Activated CD4-positive, alpha-beta T cell treated with anti-CD3 and anti-CD28 coated beads for 1 hour (primary cell): ENCODE results near the gene ROBO3.

Experiments used
- DNase-seq: peaks from one replicate; pipeline ENCODE4 v3.0.0-alpha.2; 2020

ROBO3 gene

DNA sequence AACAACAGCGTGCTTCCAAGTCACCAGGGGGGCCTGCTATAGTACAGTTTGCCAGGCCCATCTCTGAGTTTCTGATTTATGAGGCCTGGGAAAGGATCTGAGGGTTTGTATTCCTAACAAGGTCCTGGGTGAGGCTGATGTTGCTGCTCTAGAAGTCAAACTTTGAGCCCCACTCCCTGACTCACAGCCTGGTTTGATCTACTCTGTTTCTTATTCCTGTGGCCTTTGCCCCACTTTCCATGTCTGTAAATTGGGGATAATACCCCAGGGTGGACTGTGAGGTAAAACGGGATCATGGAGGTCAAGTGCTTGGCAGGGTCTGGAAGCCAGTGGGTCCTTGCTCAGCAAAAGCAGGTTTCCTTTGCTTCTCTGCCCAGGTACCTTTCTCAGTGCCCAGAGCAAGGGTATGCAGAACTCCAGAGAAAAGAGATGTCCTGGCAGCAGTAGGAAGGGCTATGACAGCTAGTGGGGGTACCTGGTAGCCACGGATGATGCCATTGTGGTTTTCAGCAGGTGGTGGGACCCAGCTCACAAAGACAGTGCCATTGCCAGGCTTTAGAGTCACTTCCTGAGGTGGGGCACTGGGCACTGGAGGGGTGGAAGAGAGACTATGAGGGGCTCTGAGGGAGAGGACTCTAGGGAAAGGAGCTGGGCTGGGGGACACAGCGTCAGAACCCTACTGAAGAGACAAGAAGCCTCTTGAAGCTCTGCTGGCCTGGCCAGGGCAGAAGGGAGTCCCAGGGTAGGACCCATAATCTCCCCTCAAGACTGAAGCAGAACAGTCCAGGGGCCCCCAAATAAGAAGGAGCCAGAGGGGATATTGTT lies 29.6 kb downstream of the ROBO3 start:
- no peak for DNase-seq

DNA sequence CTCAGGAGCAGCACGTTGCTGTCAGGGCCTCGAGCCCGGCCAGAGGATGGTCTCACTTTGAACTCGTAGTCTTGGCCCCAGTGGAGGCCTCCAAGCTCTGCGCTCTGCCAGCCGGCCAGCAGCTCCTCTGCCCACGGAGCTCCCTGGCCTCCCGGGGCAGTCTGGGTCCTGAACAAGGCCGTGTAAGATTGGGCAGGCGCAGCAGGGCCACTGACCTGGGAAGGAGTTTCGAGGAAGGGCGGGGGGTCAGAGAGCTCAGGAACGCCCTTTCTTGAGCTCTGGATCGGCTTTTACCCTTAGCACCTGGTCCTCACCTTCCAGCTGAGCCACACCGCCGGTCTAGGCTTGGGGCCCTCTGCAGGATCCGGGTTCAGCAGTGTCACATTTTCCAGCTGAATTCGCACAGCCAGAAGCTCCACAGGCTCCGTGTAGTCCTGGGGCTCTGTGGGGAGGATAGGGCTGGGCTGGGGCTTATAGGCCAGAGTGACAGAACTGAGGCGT lies 30.3 kb downstream of the ROBO3 start:
- no peak for DNase-seq

- DNase-seq: no peak
Observed at GRCh38 chr11:124896071-124896750, 31.0 kb downstream of the ROBO3 start.

GRCh38 chr11:124896821-124897391 lies 31.7 kb downstream of the ROBO3 start:
- no peak for DNase-seq

DNA sequence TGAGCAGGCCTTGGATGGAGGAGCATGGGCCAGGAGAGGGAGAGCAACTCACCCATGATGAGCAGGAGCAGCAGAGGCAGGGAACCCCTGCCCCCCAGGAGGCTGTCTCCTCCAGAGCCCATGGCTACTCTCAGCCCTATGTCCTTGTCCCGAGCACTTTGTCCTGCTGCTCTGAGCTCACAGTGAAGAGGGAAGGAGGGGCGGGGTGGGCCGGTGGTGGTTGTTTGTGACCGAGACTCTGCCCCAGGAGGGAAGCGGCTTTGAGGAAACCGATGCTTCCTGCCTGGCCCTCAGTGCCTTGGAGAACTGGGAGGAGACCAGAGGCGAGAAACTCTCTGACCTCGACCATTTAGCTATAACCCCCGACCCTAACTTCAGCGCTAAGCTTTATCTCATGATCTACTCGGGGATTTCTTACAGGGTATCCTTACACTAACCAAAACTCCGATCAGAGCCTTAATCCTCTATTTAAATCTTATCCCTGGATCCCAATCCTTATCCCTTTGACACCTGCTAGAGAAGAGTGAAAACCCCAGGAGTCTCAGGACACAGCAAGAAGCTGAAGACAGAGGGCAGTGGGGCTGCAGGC lies 32.5 kb downstream of the ROBO3 start, which contains the start of gene ROBO4:
TSS of gene ROBO4 (minus strand) at position 192 of the 589 bp plus-strand sequence. CDS start at position 122, 70 bp downstream.
- DNase-seq: no peak

GRCh38 chr11:124898263-124898680 lies 33.0 kb downstream of the ROBO3 start:
- no peak for DNase-seq

GRCh38 chr11:124898711-124899110 lies 33.5 kb downstream of the ROBO3 start:
- DNase-seq: no peak

DNA sequence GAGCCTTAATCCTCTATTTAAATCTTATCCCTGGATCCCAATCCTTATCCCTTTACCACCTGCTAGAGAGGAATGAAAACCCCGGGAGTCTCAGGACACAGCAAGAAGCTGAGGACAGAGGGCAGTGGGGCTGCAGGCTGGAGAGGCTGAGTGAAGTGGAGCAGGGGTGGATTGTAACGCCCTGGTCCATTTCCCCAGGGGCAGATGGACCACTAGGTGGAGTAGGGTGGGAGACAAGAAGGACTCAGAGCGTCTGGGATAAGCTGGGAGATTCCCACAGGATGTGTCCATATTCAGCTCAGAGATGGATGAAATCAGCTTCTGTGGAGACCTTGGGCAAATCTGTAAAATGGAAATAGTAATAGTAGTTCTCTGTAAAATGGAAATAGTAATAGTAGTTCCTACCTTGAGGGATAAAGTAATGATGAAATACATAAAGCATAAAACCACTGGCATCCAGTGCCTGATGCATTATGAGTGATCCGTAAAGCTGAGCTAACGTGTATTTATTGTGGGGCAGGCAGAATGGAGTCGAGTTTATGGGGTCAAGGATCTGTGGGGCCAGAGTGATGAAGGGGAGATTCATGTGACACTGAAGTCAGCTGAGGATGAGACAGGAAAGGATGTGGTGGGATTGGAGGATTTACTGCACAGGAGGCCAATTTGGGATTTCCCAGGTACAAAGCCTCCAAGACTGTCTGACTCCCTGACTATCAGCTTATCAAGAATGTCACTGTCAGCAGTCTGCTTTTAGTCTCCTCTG lies 34.3 kb downstream of the ROBO3 start:
- no peak for DNase-seq

- no peak for DNase-seq
Observed at GRCh38 chr11:124900464-124900863, 35.2 kb downstream of the ROBO3 start.

DNA sequence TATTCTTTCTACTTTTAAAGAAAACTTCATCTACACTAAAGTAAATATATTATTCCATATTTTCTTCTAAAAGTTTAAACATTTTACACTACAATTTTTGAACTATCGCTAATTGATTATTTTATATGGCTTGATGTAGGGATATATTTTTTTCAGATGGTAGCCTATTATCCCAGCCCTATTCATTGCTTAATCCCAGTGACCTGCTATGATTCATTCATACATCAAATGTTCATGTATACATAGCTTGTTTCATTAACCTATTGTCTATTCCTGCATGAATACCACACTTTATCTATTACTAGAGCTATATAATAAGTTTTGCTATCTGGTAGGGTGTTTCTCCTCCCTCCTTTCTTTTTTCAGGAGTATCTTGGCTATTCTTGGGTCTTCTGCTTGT lies 37.4 kb downstream of the ROBO3 start:
- no peak for DNase-seq

- no peak for DNase-seq
Observed at GRCh38 chr11:124915541-124916369, 50.5 kb downstream of the ROBO3 start.

DNA sequence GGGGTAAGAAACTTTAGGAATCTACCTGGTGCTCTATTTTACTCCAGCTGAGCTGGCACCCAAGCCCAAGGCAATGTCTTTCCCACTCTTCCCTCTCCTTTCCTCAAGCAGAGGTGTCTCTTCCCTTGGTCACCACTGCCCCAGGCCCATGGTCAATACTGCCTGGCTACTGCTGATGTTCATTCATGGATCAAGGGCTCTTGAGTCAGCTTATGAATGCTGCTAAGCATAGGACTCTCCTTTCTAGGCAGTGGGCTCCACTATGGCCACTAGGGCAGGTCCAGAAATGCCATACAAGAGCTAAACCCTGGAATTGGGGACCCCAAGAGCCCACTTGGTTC lies 51.1 kb downstream of the ROBO3 start:
- no peak for DNase-seq

GRCh38 chr11:124917115-124917637 lies 51.9 kb downstream of the ROBO3 start:
- DNase-seq: no peak

DNA sequence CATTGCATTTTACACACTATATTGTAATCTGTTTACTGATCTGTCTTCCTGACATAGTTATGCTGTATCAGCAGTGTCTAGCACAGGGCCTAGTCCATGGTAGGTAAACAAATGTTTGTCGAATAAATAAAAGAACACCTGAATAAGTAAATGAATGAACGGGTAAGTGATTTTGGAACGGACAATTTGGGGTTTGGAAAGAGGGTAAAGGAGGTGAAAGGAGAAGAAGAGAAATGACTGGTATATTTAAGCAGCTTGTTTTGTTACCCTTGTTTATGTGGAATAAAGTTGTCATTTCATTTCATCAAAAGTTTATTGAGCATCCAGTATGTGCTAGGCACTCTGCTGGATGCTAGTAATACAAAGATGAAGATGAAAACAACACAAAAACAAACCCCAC lies 53.7 kb downstream of the ROBO3 start, which contains the start of gene HEPN1:
TSS of gene HEPN1 (plus strand) at position 301 of the 400 bp plus-strand sequence.
- no peak for DNase-seq

DNA sequence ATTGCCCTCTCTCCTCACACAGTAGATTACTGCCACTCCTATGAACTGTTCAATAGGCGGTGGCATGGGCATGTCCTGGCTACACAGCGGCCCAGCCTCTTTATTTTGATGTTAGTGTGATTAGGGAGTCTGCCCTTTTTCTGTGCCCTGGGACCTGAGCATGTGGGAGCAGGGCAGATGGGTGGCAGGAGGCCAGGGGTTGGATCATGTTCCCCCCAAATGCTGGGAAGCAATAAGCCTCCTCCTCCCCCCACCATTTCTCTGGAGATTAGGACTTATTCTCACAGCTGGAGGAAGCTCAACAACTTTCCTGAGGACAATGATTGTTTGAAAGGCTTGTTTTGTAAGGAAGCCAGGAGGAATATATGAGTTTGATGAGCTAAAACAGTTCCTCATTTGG lies 54.7 kb downstream of the ROBO3 start:
- DNase-seq: no peak

DNA sequence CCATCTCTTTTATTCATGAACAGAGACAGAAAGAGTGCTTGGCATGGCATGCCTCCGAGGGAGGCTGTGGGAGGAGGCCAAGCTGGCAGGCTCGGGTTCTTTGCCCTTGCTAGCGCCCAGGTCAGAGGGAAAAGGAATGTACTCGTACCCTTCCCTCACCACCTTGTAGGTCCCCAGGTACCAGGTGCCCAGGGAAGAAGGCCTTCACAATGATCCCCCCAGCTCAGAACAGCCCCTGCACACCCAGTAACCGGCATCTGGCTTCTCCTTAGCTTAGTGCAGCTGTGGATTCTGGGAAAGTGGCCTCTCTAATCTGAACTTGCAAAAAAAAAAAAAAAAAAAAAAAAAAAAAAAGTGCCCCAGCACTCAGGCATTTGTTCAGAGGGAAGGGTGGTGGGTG lies 55.1 kb downstream of the ROBO3 start:
- no peak for DNase-seq

- DNase-seq: peak; percentile 68
Observed at GRCh38 chr11:124920870-124921609, 55.8 kb downstream of the ROBO3 start.

GRCh38 chr11:124922831-124923230 lies 57.6 kb downstream of the ROBO3 start:
- DNase-seq: no peak

GRCh38 chr11:124923296-124923695 lies 58.1 kb downstream of the ROBO3 start:
- DNase-seq: no peak

DNA sequence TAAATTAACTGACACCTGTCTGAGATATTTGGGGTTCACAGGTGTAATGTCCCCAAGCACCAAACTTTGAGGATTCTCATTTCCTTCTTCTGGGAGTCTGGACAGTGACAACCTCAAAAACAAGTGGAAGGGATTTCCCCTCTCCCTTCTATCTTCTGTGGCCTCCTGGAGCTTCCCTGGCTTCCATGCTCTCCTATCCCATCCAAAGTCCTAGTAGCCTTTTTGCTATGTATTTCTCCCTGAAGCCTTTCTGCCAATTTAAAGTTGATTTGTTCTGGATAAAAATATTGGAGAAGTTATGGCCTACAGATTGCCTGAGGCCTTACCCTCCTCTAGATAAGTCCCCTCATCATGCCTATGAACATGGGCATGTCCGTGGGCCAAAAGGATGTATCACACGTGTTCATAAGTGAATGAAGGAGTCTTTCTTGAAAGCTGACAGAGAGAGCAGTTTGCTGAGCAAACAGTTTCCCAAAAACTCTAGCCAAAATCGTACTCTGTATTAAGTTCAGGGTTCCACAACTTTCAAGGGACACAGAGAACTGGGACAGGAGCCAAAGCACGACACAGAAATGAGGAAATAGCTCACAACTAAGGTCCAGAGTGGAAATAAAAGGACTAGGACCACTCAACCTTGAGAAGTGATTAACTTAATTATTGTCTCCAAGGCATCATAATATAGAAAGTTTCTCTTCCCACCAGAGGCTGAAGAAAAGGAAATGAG lies 63.9 kb downstream of the ROBO3 start:
- DNase-seq: no peak
